IPS DF 6.9 (cell line): Measurements from ENCODE around the gene ITSN1.
"Not testable (repeated sequence)": the region's sequence is repeated elsewhere in the genome, so short reads cannot be mapped to it uniquely, and the experiment has no call there.

ENCODE experiments used
- DNase-seq: peaks from one replicate; pipeline ENCODE4 v3.0.0-alpha.2; 2013; ENCODE audit warnings: low read depth, low spot score
- H3K27ac ChIP-seq: one replicate; pipeline ENCODE4 v1.5.1; 2013; ENCODE audit warnings: low read length, control low read depth
- H3K27me3 ChIP-seq: 2 replicates; pipeline ENCODE4 v1.6.1; 2013; ENCODE audit warnings: mild to moderate bottlenecking, low read length; ENCODE audit not compliant: control insufficient read depth, insufficient read depth
- H3K36me3 ChIP-seq: 2 replicates; pipeline ENCODE4 v1.6.1; 2013; ENCODE audit warnings: low read length; ENCODE audit not compliant: control insufficient read depth, insufficient read depth
- H3K4me1 ChIP-seq: 2 replicates; pipeline ENCODE4 v1.6.1; 2013; ENCODE audit warnings: low read length; ENCODE audit not compliant: control insufficient read depth, insufficient read depth
- H3K4me3 ChIP-seq: 2 replicates; pipeline ENCODE4 v1.5.1; 2013; ENCODE audit warnings: mild to moderate bottlenecking, low read length
- H3K9me3 ChIP-seq: 2 replicates; pipeline ENCODE4 v1.6.1; 2013; ENCODE audit warnings: low read length, inconsistent platforms; ENCODE audit not compliant: control insufficient read depth, insufficient read depth
- WGBS: extraction: QIAGEN DNeasy Blood & Tissue Kit; methylation state at CpG from one replicate; pipeline ENCODE4 v1.1.7; 2013; ENCODE audit warnings: mixed read lengths, missing lambda C conversion rate; ENCODE audit not compliant: insufficient read length, insufficient coverage; 5-methylcytosine and 5-hydroxymethylcytosine counted together

Gene ITSN1

DNA sequence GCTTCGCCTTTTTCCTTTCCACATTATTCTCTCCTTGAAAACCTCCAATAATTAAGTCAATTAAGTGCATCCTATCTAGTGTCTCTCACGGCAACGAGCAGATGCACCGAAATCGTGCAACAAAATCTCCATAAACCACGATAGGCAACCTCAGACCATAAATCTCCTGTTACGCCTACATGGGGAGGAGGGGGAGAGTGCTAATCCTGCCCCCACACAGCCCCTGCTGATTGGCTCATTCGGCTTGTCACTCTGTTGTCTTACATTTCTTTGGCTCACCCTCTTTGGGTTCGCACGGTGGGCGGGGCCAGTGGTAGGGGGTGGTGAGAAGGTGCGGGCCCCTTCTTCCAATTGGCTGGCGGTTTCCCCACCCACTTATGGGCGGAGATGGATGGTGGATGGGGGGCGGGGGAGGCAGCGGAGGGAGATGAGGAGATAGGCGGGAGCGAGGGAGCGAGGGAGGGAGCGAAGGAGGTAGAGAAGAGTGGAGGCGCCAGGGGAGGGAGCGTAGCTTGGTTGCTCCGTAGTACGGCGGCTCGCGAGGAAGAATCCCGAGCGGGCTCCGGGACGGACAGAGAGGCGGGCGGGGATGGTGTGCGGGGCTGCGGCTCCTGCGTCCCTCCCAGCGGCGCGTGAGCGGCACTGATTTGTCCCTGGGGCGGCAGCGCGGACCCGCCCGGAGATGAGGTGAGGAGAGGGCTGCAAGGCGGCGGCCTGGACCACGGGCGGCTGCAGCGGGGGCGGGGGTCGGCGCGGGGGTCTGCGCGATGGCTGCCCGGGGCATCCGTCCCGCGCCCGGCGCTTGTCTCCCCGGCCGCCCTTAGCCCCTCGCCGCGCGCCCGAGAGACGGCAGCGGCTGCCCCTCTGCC is at the start of gene ITSN1:
Gene ITSN1, plus strand, starts transcription at position 475 of the 869 bp plus-strand sequence. CDS start 76,328 bp downstream, outside the sequence.
- Histone ChIP-seq H3K4me3 (peak within 1 kb of the TSS; percentile 69), H3K4me1 (no peaks in the 10 kb centered on the region), H3K27me3 (no peaks in the 10 kb centered on the region), H3K9me3 (no peaks in the 10 kb centered on the region), H3K36me3 (no peaks in the 10 kb centered on the region), H3K27ac (no peak within 1 kb of the TSS)
- no CpG with 5 or more reads among the region's 71 CpGs for WGBS
- DNase-seq: peak; percentile 97

DNA sequence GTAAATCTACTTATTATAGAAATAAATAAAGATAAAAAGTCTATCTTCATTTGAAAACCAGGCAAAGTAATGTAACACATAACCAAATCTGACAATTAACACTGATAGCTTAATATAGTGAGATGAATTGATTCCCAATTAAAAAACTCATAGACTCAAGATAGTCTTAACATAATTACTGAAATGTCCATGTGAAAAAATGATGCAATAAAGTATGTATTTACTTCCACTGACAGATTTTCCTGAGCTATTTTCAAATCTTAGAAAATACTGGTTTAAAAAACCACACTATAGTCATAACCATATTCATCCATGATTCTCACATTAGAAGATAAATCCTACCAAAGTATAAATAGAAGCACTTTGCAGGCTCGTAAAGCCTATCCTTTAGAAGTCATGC is 44.2 kb upstream of the ITSN1 start:
- no peak overlapping the region for H3K27ac ChIP-seq
- no peaks in the 10 kb centered on the region for H3K9me3 ChIP-seq
- H3K4me1 ChIP-seq: no peaks in the 10 kb centered on the region
- no CpG with 5 or more reads among the region's 1 CpG for WGBS
- H3K4me3 ChIP-seq: no peak overlapping the region
- DNase-seq: no peak
- H3K36me3 ChIP-seq: no peaks in the 10 kb centered on the region; the same call in 1 of the 2 replicates
- H3K27me3 ChIP-seq: no peaks in the 10 kb centered on the region

DNA sequence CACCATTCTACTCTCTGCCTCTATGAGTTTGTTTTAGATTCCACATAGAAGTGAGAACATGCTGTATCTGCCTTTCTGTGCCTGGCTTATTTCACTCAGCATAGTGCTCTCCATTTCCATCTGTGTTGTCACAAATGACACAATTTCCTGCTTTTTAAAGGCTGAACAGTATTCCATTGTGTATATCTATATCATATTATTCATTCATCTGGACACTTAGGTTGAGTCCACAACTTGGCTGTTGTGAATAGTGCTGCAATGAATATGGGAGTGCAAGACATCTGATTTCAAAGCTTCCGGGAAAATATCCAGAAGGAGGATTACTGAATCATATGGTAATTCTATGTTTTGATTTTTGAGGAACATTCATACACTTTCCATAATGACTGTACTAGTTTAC is 33.7 kb upstream of the ITSN1 start:
- no peaks in the 10 kb centered on the region for H3K27me3 ChIP-seq
- no peak overlapping the region for H3K27ac ChIP-seq
- no peak overlapping the region for H3K4me3 ChIP-seq
- WGBS: no CpG with 5 or more reads among the region's 1 CpG
- no peaks in the 10 kb centered on the region for H3K36me3 ChIP-seq
- DNase-seq: no peak
- H3K9me3 ChIP-seq: no peaks in the 10 kb centered on the region
- no peaks in the 10 kb centered on the region for H3K4me1 ChIP-seq

- H3K36me3 ChIP-seq: no peaks in the 10 kb centered on the region
- no peaks in the 10 kb centered on the region for H3K9me3 ChIP-seq
- no peak overlapping the region for H3K4me3 ChIP-seq
- no peaks in the 10 kb centered on the region for H3K4me1 ChIP-seq
- no peak overlapping the region for H3K27ac ChIP-seq
- no CpG with 5 or more reads among the region's 7 CpGs for WGBS
- H3K27me3 ChIP-seq: no peaks in the 10 kb centered on the region
- no peak for DNase-seq
These were observed 31.1 kb upstream of the ITSN1 start for GRCh38 chr21:33611006-33611744.

GRCh38 chr21:33617565-33617964 is 24.7 kb upstream of the ITSN1 start:
- WGBS: no CpG with 5 or more reads among the region's 11 CpGs
- not testable (repeated sequence) for H3K27me3 ChIP-seq, H3K36me3 ChIP-seq, DNase-seq, H3K9me3 ChIP-seq, H3K27ac ChIP-seq, H3K4me3 ChIP-seq, H3K4me1 ChIP-seq

DNA sequence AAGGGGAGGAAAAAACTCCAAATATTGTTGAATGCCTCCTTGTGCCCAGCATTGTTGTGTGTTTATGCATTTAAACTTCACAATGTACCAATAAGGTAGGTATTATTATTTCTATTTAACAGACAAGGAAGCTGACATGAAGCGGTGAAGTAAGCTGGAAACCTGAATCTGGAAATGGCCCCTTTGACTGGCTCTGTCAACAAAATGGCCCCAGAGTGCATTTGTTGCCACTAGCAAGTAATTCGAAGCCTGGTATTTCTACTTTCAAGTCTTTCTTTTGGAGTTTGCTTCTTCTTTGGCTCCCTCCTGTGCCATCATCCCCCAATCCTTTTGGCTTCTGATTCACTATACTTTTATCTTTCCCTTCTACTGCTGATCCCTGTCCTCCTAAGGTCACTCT is 23.9 kb upstream of the ITSN1 start:
- Histone ChIP-seq H3K27ac (no peak overlapping the region), H3K9me3 (no peaks in the 10 kb centered on the region), H3K36me3 (no peaks in the 10 kb centered on the region), H3K27me3 (no peaks in the 10 kb centered on the region), H3K4me1 (no peaks in the 10 kb centered on the region), H3K4me3 (no peak overlapping the region)
- no CpG with 5 or more reads among the region's 2 CpGs for WGBS
- DNase-seq: no peak

DNA sequence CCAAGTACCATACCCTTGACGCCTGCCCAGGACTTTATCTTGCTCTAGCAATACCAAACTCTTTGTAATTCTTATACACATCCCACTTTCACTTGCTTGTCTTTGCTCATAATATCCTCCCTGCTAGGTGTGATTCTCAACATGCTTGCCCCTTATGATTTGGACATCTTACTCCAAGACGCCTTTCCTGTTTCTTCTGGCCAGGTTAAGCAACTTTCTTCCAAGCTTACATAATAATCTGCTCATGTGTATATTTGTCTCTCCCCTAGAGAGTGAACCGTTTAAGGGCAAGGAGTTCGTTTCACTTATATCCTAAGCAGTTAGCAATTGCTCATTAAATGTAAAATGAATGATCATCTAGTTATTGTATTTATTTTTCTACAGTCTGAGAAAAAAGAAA is 22.6 kb upstream of the ITSN1 start:
- no peak for DNase-seq
- WGBS: no CpG with 5 or more reads among the region's 4 CpGs
- no peak overlapping the region for H3K27ac ChIP-seq
- H3K9me3 ChIP-seq: no peaks in the 10 kb centered on the region
- no peaks in the 10 kb centered on the region for H3K27me3 ChIP-seq
- no peak overlapping the region for H3K4me3 ChIP-seq
- no peaks in the 10 kb centered on the region for H3K36me3 ChIP-seq
- H3K4me1 ChIP-seq: no peaks in the 10 kb centered on the region

- H3K36me3 ChIP-seq: no peaks in the 10 kb centered on the region
- no peak overlapping the region for H3K27ac ChIP-seq
- no peak for DNase-seq
- H3K4me1 ChIP-seq: no peaks in the 10 kb centered on the region
- no peak overlapping the region for H3K4me3 ChIP-seq
- no peaks in the 10 kb centered on the region for H3K9me3 ChIP-seq
- no peaks in the 10 kb centered on the region for H3K27me3 ChIP-seq
These were observed 20.0 kb upstream of the ITSN1 start for GRCh38 chr21:33622253-33622652.

- H3K27ac ChIP-seq, H3K4me1 ChIP-seq, H3K27me3 ChIP-seq, H3K9me3 ChIP-seq, H3K36me3 ChIP-seq, H3K4me3 ChIP-seq, DNase-seq: not testable (repeated sequence)
- no CpG with 5 or more reads among the region's 7 CpGs for WGBS
These were observed 16.1 kb upstream of the ITSN1 start for GRCh38 chr21:33626151-33626550.

DNA sequence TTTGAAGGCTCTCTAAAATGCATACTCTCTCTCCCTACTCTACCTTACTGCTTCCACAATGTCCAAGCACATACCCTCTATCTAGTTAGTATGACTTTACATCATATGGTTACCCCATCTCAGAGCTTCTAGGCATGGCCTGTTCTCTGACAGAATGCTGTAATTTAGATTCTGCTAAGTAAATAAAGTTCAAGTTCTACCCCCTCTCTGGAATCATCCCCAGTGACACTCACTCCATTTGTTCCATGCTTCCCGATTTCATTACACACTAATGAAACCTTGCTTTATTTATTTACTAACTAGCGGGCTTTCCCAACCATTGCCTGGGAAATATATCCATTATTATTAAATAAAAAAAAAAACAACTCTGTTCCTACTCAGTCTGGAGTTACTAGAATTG is 8.0 kb upstream of the ITSN1 start:
- no peaks in the 10 kb centered on the region for H3K27me3 ChIP-seq
- H3K4me1 ChIP-seq: no peaks in the 10 kb centered on the region
- no CpG with 5 or more reads among the region's 2 CpGs for WGBS
- H3K9me3 ChIP-seq: no peaks in the 10 kb centered on the region
- no peaks in the 10 kb centered on the region for H3K36me3 ChIP-seq
- H3K27ac ChIP-seq: no peak overlapping the region
- no peak for DNase-seq
- no peak overlapping the region for H3K4me3 ChIP-seq
